Stomach (tissue), 4 donors: ENCODE data around the gene FGF6.

ENCODE experiments used
- EP300 ChIP-seq: sonication (generic); formaldehyde crosslinking; IDR thresholded peaks from one replicate; pipeline ENCODE4 v1.6.1; 2017; ENCODE audit warnings: antibody characterized with exemption
- POLR2A ChIP-seq, 4 donors: fragments of 450-650 bp; IDR thresholded peaks; one replicate each; pipeline ENCODE4 v1.6.1; 2016; ENCODE audit warnings: antibody characterized with exemption in 4 of 4, control low read depth in 2 of 4, mild to moderate bottlenecking in 1 of 4, moderate library complexity in 1 of 4
- POLR2AphosphoS5 ChIP-seq, 3 donors: sonication (generic); formaldehyde crosslinking; IDR thresholded peaks; one replicate each; pipeline ENCODE4 v1.6.1; 2016; ENCODE audit warnings: antibody characterized with exemption in 3 of 3
- TF ChIP-seq, protein P1 (sequence below), 7 experiments: fragments of 450-650 bp in 4 of 7; fragments of 200-600 bp in 3 of 7; sonication (generic) in 3 of 7; IDR thresholded peaks; one replicate each; pipeline ENCODE4 v1.5.1; 2016 to 2019; ENCODE audit warnings: antibody characterized with exemption in 7 of 7, control low read depth in 2 of 7, mild to moderate bottlenecking in 1 of 7

DNA sequence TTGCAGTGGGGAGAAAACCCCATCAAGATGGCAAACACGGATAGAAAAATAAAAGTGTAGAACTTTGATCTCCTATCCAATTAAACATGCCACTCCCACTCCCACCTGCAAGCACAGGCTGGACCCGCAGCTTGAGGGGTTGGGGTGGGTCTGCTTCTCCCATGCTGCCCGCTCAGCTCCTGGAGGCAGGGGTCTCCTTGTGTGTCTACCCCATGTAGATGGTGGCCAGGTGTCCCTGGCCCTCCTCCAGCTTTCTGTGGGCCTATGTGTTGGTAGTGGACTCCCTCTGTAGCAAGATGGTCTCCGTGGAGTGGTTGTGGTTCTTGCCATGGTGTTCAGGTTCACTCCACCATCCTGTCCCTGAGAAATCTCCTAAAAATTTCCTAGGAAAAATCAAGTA lies 42.6 kb downstream of the FGF6 start:
- TF ChIP-seq POLR2A (IDR thresholded peaks at IDR 0.05) (no peak), EP300 (no peak), POLR2AphosphoS5 (IDR thresholded peaks at IDR 0.05) (no peak)
- TF ChIP-seq, protein P1, sequence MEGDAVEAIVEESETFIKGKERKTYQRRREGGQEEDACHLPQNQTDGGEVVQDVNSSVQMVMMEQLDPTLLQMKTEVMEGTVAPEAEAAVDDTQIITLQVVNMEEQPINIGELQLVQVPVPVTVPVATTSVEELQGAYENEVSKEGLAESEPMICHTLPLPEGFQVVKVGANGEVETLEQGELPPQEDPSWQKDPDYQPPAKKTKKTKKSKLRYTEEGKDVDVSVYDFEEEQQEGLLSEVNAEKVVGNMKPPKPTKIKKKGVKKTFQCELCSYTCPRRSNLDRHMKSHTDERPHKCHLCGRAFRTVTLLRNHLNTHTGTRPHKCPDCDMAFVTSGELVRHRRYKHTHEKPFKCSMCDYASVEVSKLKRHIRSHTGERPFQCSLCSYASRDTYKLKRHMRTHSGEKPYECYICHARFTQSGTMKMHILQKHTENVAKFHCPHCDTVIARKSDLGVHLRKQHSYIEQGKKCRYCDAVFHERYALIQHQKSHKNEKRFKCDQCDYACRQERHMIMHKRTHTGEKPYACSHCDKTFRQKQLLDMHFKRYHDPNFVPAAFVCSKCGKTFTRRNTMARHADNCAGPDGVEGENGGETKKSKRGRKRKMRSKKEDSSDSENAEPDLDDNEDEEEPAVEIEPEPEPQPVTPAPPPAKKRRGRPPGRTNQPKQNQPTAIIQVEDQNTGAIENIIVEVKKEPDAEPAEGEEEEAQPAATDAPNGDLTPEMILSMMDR (IDR thresholded peaks at IDR 0.05): no peak
